ENCODE results near the gene AQR. TPM values are rescaled to one million over a fixed set of nuclear protein-coding genes. Genes with fewer than 3 reads are reported as not detected.

AQR gene
- total RNA-seq, 1 experiment from 2014 or later = 62.1 TPM

DNA sequence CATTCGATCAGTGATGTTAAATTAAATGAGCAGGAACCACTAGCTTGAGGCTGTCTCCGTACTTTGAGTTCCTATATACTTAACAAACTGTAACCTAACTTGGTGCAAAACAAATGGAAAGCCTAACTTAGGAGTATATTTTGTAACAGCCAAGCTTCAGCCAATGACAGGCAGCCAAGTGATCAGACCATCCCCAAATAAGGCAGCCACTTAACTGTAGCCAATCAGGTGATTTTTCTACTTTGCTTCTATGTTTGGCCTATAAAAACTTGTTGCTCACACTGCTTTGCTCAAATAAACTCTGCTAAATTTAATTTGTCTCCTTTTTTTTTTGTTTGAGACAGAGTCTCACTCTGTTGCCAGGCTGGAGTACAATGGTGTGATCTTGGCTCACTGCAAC is 37.9 kb upstream of the AQR start (continued):
- TF ChIP-seq, protein P1, sequence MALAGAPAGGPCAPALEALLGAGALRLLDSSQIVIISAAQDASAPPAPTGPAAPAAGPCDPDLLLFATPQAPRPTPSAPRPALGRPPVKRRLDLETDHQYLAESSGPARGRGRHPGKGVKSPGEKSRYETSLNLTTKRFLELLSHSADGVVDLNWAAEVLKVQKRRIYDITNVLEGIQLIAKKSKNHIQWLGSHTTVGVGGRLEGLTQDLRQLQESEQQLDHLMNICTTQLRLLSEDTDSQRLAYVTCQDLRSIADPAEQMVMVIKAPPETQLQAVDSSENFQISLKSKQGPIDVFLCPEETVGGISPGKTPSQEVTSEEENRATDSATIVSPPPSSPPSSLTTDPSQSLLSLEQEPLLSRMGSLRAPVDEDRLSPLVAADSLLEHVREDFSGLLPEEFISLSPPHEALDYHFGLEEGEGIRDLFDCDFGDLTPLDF (CRISPR knock-in tag; IDR thresholded peaks at IDR 0.05) = no peak
- TF ChIP-seq NFYB (CRISPR knock-in tag; conservative IDR thresholded peaks at IDR 0.05; ENCODE audit: low read depth) = no peak

DNA sequence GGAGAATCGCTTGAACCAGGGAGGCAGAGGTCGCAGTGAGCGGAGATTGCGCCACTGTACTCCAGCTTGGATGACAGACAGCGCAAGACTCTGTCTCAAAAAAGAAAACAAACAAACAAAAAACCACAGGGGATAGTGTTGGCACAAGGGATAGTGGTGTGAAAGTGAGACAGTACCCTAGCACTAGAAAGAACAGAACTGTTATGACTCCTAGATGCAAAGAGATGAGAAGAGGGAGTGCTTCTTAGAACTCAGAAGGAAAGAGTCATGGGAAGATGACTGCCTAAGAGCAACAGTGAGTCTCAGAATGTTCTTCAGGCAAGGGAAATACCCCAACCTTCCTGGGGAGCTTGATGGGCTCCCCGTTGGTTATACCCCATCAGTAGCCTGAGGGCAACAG is 36.4 kb upstream of the AQR start:
- Mint-ChIP-seq H3K9me3 (no peaks in the 10 kb centered on the region), H3K4me3 (no peak overlapping the region), H3K27me3 (ENCODE audit: low read depth) (no peaks in the 10 kb centered on the region), H3K4me1 (no peaks in the 10 kb centered on the region; the same call in none of the 2 replicates), H3K27ac (no peak overlapping the region; the same call in 1 of the 2 replicates), H3K36me3 (no peaks in the 10 kb centered on the region)
- ChIA-PET POLR2A (no interaction called here), CTCF (no interaction called here)
- TF ChIP-seq RELA (CRISPR knock-in tag; IDR thresholded peaks at IDR 0.05; ENCODE audit: borderline replicate concordance) (no peak), CBFB (CRISPR knock-in tag; IDR thresholded peaks at IDR 0.05; ENCODE audit: low read depth) (no peak), MXD4 (CRISPR knock-in tag; IDR thresholded peaks at IDR 0.05; ENCODE audit: borderline replicate concordance) (no peak), RORB (CRISPR knock-in tag; IDR thresholded peaks at IDR 0.05) (no peak), JAZF1 (CRISPR knock-in tag; IDR thresholded peaks at IDR 0.05) (no peak), FOXJ3 (CRISPR knock-in tag; IDR thresholded peaks at IDR 0.05; ENCODE audit: borderline replicate concordance) (no peak), ZNF232 (CRISPR knock-in tag; IDR thresholded peaks at IDR 0.05) (no peak)
- TF ChIP-seq, protein P2, sequence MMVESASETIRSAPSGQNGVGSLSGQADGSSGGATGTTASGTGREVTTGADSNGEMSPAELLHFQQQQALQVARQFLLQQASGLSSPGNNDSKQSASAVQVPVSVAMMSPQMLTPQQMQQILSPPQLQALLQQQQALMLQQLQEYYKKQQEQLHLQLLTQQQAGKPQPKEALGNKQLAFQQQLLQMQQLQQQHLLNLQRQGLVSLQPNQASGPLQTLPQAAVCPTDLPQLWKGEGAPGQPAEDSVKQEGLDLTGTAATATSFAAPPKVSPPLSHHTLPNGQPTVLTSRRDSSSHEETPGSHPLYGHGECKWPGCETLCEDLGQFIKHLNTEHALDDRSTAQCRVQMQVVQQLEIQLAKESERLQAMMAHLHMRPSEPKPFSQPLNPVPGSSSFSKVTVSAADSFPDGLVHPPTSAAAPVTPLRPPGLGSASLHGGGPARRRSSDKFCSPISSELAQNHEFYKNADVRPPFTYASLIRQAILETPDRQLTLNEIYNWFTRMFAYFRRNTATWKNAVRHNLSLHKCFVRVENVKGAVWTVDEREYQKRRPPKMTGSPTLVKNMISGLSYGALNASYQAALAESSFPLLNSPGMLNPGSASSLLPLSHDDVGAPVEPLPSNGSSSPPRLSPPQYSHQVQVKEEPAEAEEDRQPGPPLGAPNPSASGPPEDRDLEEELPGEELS (CRISPR knock-in tag; IDR thresholded peaks at IDR 0.05) = no peak
- TF ChIP-seq, protein P3, sequence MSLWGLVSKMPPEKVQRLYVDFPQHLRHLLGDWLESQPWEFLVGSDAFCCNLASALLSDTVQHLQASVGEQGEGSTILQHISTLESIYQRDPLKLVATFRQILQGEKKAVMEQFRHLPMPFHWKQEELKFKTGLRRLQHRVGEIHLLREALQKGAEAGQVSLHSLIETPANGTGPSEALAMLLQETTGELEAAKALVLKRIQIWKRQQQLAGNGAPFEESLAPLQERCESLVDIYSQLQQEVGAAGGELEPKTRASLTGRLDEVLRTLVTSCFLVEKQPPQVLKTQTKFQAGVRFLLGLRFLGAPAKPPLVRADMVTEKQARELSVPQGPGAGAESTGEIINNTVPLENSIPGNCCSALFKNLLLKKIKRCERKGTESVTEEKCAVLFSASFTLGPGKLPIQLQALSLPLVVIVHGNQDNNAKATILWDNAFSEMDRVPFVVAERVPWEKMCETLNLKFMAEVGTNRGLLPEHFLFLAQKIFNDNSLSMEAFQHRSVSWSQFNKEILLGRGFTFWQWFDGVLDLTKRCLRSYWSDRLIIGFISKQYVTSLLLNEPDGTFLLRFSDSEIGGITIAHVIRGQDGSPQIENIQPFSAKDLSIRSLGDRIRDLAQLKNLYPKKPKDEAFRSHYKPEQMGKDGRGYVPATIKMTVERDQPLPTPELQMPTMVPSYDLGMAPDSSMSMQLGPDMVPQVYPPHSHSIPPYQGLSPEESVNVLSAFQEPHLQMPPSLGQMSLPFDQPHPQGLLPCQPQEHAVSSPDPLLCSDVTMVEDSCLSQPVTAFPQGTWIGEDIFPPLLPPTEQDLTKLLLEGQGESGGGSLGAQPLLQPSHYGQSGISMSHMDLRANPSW (CRISPR knock-in tag; conservative IDR thresholded peaks at IDR 0.05; ENCODE audit: low read depth) = no peak
- TF ChIP-seq, protein P4, sequence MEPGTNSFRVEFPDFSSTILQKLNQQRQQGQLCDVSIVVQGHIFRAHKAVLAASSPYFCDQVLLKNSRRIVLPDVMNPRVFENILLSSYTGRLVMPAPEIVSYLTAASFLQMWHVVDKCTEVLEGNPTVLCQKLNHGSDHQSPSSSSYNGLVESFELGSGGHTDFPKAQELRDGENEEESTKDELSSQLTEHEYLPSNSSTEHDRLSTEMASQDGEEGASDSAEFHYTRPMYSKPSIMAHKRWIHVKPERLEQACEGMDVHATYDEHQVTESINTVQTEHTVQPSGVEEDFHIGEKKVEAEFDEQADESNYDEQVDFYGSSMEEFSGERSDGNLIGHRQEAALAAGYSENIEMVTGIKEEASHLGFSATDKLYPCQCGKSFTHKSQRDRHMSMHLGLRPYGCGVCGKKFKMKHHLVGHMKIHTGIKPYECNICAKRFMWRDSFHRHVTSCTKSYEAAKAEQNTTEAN (CRISPR knock-in tag; IDR thresholded peaks at IDR 0.05) = no peak
- TF ChIP-seq, protein P5, sequence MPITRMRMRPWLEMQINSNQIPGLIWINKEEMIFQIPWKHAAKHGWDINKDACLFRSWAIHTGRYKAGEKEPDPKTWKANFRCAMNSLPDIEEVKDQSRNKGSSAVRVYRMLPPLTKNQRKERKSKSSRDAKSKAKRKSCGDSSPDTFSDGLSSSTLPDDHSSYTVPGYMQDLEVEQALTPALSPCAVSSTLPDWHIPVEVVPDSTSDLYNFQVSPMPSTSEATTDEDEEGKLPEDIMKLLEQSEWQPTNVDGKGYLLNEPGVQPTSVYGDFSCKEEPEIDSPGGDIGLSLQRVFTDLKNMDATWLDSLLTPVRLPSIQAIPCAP (CRISPR knock-in tag; IDR thresholded peaks at IDR 0.05) = no peak
- no peak for DNase-seq (ENCODE audit: low spot score)
- ATAC-seq = no peak

DNA sequence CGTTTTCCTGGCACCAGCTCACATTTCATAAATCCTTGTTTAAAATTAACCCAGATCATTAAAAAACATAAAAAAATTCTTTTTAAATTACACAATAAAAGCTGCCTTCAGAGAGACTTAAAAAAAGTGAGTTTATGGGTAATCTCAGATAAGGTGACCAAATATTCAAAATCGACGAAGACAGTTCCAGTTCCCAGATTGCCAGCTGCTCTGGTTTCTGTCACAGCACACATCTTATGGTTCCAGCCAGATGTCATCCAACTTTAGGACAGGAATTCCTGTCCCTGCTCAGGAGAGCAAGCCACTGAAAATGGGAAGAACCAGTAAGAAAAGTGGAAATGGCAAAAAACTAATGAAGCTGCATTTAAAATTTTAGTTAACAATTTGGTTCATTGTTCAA is 34.4 kb upstream of the AQR start:
- H3K4me1 Mint-ChIP-seq = peaks cover 6% of the 10 kb centered on the region
- POLR2A ChIA-PET = no interaction called here
- no peaks in the 10 kb centered on the region for H3K36me3 Mint-ChIP-seq
- ATAC-seq = no peak
- no peak for DNase-seq (ENCODE audit: low spot score)
- H3K9me3 Mint-ChIP-seq = no peaks in the 10 kb centered on the region
- no peak overlapping the region for H3K4me3 Mint-ChIP-seq
- H3K27ac Mint-ChIP-seq = no peak overlapping the region
- H3K27me3 Mint-ChIP-seq (ENCODE audit: low read depth) = no peaks in the 10 kb centered on the region
- no peak for TF ChIP-seq OVOL2 (CRISPR knock-in tag; IDR thresholded peaks at IDR 0.05; ENCODE audit: borderline replicate concordance)
- TF ChIP-seq, protein P6, sequence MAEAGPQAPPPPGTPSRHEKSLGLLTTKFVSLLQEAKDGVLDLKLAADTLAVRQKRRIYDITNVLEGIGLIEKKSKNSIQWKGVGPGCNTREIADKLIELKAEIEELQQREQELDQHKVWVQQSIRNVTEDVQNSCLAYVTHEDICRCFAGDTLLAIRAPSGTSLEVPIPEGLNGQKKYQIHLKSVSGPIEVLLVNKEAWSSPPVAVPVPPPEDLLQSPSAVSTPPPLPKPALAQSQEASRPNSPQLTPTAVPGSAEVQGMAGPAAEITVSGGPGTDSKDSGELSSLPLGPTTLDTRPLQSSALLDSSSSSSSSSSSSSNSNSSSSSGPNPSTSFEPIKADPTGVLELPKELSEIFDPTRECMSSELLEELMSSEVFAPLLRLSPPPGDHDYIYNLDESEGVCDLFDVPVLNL (CRISPR knock-in tag; IDR thresholded peaks at IDR 0.05; ENCODE audit: borderline replicate concordance, low read depth) = no peak
- TF ChIP-seq, protein P4 (CRISPR knock-in tag; IDR thresholded peaks at IDR 0.05) = no peak
- CTCF ChIA-PET = interaction anchor here (0.6 to 2.4 kb wide), 2 partner anchors 15 to 24 kb away, joined by 3 to 16 read pairs; no protein-coding TSS in a partner anchor

Measured in WTC11 (cell line).